NOMO-1 (cell line): ENCODE results near the gene MICOS13.
A peak's percentile ranks its signal among the peaks of the same experiment; 100 is the strongest.

Source experiments
- DNase-seq, 2 experiments: peaks; one replicate each; lab custom pipeline; 2025; ENCODE audit not compliant: unreplicated experiment in 2 of 2; lab: John Stamatoyannopoulos, UW

The MICOS13 gene

GRCh38 chr19:5700455-5701092, 20.3 kb upstream of the MICOS13 start:
- no peak for DNase-seq

GRCh38 chr19:5698635-5699422, 18.5 kb upstream of the MICOS13 start:
- DNase-seq: no peak

- no peak for DNase-seq
Measured at GRCh38 chr19:5697890-5698634, 17.7 kb upstream of the MICOS13 start.

- DNase-seq: no peak
Measured at GRCh38 chr19:5697022-5697889, 16.9 kb upstream of the MICOS13 start.

GRCh38 chr19:5696196-5697021, 16.1 kb upstream of the MICOS13 start:
- no peak for DNase-seq

- DNase-seq: no peak
Measured at GRCh38 chr19:5695649-5696195, 15.4 kb upstream of the MICOS13 start.

GRCh38 chr19:5694956-5695648, 14.8 kb upstream of the MICOS13 start:
- DNase-seq: no peak

GRCh38 chr19:5694167-5694955, 14.0 kb upstream of the MICOS13 start:
- no peak for DNase-seq

GRCh38 chr19:5693195-5694166, 13.2 kb upstream of the MICOS13 start:
- no peak for DNase-seq

GRCh38 chr19:5692723-5693194, 12.4 kb upstream of the MICOS13 start:
- DNase-seq: no peak

- no peak for DNase-seq
Measured at GRCh38 chr19:5691822-5692722, 11.8 kb upstream of the MICOS13 start.

GRCh38 chr19:5690955-5691821, 10.9 kb upstream of the MICOS13 start:
- DNase-seq: peak; percentile 27 to 31

GRCh38 chr19:5690125-5690954, 10.0 kb upstream of the MICOS13 start, which contains the start of gene RPL36:
Gene RPL36 (plus strand): TSS chr19:5690295. CDS start chr19:5690508, 213 bp downstream.
- DNase-seq: peak; percentile 89 to 94
